HepG2 (cell line): ENCODE data around the gene CREBBP.

Experiments used
- PRPF4 ChIP-seq: fragments of 200-400 bp; formaldehyde crosslinking; IDR thresholded peaks from 2 replicates; pipeline ENCODE4 v1.6.1; 2016; ENCODE audit warnings: low read length, low read depth; ENCODE audit not compliant: poor library complexity, severe bottlenecking
- ZKSCAN1 ChIP-seq: fragments of 150-350 bp; IDR thresholded peaks from 2 replicates; pipeline ENCODE4 v1.6.1; 2014; ENCODE audit warnings: low read length
- ZNF160 ChIP-seq: sonication (generic); formaldehyde crosslinking; IDR thresholded peaks from 2 replicates; pipeline ENCODE4 v1.8.0; 2022; ENCODE audit warnings: mild to moderate bottlenecking, inconsistent platforms, missing genetic modification reagents
- ZNF670 ChIP-seq: sonication (generic); formaldehyde crosslinking; IDR thresholded peaks from 2 replicates; pipeline ENCODE4 v1.8.0; 2022; ENCODE audit warnings: mild to moderate bottlenecking, missing genetic modification reagents, borderline replicate concordance
- TF ChIP-seq, protein P1 (sequence below): sonication (generic); formaldehyde crosslinking; IDR thresholded peaks from 2 replicates; pipeline ENCODE4 v1.9.0; 2021; ENCODE audit warnings: missing genetic modification reagents, mild to moderate bottlenecking, borderline replicate concordance
- TF ChIP-seq, protein P2 (sequence below): sonication (generic); IDR thresholded peaks from 2 replicates; pipeline ENCODE4 v1.6.1; 2016; ENCODE audit warnings: low read depth, borderline replicate concordance
- TF ChIP-seq, protein P3 (sequence below): sonication (generic); formaldehyde crosslinking; IDR thresholded peaks from 2 replicates; pipeline ENCODE4 v1.4.0; 2020; ENCODE audit warnings: missing genetic modification reagents
- TF ChIP-seq, protein P4 (sequence below): sonication (generic); formaldehyde crosslinking; IDR thresholded peaks from 2 replicates; pipeline ENCODE4 v1.5.0; 2020; ENCODE audit warnings: mild to moderate bottlenecking, missing genetic modification reagents, moderate library complexity
- TF ChIP-seq, protein P5 (sequence below), 2 experiments: sonication (generic) in 1 of 2; formaldehyde crosslinking in 1 of 2; IDR thresholded peaks; 2 replicates each; pipeline versions ENCODE4 v1.4.0 to v1.6.1; 2018 to 2020; ENCODE audit warnings: missing genetic modification reagents in 2 of 2, borderline replicate concordance in 1 of 2, low read depth in 1 of 2, mild to moderate bottlenecking in 1 of 2, missing biosample characterization in 1 of 2

DNA sequence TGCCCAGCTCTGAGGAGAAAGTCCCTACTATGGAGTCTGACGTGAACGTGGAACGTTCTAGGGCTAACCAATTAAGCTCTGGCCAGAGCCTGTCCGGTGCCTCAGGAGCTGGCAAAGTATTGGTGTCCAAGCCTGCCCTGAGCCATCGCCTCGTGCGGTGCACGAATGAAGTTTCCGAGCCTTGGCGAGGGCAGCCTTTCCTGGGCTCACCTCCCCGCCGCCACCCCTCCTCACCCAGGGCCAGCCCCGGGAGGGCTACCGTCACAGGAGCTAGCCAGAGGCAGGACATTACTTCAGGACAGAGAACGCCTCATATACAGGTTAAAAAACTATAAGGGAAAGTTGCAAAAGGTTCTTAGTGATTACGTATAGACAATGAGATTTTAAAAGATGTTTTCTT is 139.6 kb downstream of the CREBBP start:
- TF ChIP-seq ZNF670 (CRISPR knock-in tag) (no peak), PRPF4 (no peak), ZKSCAN1 (no peak), ZNF160 (CRISPR knock-in tag) (no peak)
- TF ChIP-seq, protein P1, sequence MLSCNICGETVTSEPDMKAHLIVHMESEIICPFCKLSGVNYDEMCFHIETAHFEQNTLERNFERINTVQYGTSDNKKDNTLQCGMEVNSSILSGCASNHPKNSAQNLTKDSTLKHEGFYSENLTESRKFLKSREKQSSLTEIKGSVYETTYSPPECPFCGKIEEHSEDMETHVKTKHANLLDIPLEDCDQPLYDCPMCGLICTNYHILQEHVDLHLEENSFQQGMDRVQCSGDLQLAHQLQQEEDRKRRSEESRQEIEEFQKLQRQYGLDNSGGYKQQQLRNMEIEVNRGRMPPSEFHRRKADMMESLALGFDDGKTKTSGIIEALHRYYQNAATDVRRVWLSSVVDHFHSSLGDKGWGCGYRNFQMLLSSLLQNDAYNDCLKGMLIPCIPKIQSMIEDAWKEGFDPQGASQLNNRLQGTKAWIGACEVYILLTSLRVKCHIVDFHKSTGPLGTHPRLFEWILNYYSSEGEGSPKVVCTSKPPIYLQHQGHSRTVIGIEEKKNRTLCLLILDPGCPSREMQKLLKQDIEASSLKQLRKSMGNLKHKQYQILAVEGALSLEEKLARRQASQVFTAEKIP (CRISPR knock-in tag): no peak
- TF ChIP-seq, protein P2, sequence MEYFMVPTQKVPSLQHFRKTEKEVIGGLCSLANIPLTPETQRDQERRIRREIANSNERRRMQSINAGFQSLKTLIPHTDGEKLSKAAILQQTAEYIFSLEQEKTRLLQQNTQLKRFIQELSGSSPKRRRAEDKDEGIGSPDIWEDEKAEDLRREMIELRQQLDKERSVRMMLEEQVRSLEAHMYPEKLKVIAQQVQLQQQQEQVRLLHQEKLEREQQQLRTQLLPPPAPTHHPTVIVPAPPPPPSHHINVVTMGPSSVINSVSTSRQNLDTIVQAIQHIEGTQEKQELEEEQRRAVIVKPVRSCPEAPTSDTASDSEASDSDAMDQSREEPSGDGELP: no peak
- TF ChIP-seq, protein P3, sequence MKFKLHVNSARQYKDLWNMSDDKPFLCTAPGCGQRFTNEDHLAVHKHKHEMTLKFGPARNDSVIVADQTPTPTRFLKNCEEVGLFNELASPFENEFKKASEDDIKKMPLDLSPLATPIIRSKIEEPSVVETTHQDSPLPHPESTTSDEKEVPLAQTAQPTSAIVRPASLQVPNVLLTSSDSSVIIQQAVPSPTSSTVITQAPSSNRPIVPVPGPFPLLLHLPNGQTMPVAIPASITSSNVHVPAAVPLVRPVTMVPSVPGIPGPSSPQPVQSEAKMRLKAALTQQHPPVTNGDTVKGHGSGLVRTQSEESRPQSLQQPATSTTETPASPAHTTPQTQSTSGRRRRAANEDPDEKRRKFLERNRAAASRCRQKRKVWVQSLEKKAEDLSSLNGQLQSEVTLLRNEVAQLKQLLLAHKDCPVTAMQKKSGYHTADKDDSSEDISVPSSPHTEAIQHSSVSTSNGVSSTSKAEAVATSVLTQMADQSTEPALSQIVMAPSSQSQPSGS (CRISPR knock-in tag): no peak
- TF ChIP-seq, protein P4, sequence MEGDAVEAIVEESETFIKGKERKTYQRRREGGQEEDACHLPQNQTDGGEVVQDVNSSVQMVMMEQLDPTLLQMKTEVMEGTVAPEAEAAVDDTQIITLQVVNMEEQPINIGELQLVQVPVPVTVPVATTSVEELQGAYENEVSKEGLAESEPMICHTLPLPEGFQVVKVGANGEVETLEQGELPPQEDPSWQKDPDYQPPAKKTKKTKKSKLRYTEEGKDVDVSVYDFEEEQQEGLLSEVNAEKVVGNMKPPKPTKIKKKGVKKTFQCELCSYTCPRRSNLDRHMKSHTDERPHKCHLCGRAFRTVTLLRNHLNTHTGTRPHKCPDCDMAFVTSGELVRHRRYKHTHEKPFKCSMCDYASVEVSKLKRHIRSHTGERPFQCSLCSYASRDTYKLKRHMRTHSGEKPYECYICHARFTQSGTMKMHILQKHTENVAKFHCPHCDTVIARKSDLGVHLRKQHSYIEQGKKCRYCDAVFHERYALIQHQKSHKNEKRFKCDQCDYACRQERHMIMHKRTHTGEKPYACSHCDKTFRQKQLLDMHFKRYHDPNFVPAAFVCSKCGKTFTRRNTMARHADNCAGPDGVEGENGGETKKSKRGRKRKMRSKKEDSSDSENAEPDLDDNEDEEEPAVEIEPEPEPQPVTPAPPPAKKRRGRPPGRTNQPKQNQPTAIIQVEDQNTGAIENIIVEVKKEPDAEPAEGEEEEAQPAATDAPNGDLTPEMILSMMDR (CRISPR knock-in tag): no peak
- TF ChIP-seq, protein P5, sequence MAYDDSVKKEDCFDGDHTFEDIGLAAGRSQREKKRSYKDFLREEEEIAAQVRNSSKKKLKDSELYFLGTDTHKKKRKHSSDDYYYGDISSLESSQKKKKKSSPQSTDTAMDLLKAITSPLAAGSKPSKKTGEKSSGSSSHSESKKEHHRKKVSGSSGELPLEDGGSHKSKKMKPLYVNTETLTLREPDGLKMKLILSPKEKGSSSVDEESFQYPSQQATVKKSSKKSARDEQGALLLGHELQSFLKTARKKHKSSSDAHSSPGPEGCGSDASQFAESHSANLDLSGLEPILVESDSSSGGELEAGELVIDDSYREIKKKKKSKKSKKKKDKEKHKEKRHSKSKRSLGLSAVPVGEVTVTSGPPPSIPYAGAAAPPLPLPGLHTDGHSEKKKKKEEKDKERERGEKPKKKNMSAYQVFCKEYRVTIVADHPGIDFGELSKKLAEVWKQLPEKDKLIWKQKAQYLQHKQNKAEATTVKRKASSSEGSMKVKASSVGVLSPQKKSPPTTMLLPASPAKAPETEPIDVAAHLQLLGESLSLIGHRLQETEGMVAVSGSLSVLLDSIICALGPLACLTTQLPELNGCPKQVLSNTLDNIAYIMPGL (CRISPR knock-in tag; IDR thresholded peaks at IDR 0.05; ENCODE audit: borderline replicate concordance in 1 of 2, low read depth in 1 of 2): no peak
